ENCODE results near the gene DEFB131A.
"Not testable (repeated sequence)": the region's sequence is repeated elsewhere in the genome, so short reads cannot be mapped to it uniquely, and the experiment has no call there.

DNA sequence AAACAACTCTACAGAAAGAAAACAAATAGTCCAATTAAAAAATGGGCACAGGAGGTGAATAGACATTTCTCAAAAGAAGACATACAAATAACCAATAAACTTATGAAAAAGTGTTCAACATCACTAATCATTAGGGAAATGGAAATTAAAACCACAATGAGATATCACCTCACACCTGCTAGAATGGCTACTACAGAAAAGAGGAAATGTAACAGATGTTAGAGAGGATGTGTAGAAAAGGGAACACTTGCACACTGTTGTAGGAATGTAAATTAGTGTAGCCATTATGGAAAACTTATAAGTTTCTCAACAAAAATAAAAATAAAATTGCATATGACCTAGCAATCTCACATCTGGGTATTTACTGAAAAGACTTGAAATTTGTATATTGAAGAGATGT lies 7.5 kb upstream of the DEFB131A start:
- TF ChIP-seq POLR2A (IDR thresholded peaks at IDR 0.05): not testable (repeated sequence)
- TF ChIP-seq, protein P1, sequence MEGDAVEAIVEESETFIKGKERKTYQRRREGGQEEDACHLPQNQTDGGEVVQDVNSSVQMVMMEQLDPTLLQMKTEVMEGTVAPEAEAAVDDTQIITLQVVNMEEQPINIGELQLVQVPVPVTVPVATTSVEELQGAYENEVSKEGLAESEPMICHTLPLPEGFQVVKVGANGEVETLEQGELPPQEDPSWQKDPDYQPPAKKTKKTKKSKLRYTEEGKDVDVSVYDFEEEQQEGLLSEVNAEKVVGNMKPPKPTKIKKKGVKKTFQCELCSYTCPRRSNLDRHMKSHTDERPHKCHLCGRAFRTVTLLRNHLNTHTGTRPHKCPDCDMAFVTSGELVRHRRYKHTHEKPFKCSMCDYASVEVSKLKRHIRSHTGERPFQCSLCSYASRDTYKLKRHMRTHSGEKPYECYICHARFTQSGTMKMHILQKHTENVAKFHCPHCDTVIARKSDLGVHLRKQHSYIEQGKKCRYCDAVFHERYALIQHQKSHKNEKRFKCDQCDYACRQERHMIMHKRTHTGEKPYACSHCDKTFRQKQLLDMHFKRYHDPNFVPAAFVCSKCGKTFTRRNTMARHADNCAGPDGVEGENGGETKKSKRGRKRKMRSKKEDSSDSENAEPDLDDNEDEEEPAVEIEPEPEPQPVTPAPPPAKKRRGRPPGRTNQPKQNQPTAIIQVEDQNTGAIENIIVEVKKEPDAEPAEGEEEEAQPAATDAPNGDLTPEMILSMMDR (IDR thresholded peaks at IDR 0.05): not testable (repeated sequence)
